NCI-H2227 (cell line): ENCODE measurements around the gene KRT77.
"Not testable (repeated sequence)": the region's sequence is repeated elsewhere in the genome, so short reads cannot be mapped to it uniquely, and the experiment has no call there.

Experiments
- DNase-seq: peaks from one replicate; lab custom pipeline; 2025; ENCODE audit not compliant: unreplicated experiment; lab: John Stamatoyannopoulos, UW

KRT77 gene

GRCh38 chr12:52722680-52723079 lies 19.4 kb upstream of the KRT77 start:
- no peak for DNase-seq

DNA sequence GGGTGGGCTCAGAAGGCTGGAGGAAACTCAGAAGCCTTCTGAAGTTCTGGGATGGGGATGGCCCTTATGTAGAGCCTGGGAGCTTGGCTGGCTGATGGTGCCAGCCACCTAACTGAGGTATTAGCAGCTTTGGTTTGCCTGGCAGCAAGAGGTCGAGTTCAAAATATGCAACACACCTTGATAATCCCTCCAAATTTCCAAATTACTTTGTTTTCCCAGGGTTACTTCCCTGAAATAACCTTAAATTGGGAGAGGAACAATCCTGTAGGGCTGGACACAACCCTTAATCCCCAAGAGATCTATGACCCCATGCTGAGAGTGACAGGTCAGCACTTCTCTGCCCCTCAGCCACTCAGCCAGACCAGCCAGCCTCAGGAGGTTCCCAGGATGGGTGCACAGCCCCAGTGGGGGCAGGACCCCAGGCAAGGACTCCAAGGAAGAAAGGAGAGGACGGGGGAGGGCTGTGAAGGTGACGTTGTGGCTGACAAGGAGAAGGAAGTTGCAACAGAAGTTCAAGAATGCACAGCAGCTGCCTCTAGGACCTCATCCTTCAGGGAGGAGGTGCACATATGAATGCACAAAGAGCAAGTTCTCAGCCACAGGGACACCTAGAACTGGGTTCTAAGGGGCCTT lies 18.6 kb upstream of the KRT77 start:
- no peak for DNase-seq

- no peak for DNase-seq
Observed at GRCh38 chr12:52720365-52720886, 17.1 kb upstream of the KRT77 start.

DNA sequence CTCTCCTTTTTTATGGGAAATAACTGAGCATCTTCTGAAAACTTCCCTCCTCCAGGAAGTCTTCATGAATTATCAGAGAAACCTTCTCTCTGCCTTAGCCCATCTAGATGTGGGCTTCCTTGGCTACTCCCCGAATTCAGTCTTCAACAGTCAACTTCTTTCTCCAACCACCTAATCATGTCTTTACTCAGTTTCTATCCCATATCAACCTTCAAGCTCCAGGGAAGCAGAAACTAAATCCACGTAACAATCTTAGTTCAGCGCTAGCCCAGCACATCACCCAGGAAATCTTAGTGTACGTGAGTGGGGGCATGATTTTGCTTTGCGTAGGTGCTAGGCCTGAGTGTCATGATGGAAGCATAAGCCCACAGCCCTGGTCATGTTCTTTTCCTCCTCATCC lies 12.7 kb upstream of the KRT77 start:
- DNase-seq: no peak

DNA sequence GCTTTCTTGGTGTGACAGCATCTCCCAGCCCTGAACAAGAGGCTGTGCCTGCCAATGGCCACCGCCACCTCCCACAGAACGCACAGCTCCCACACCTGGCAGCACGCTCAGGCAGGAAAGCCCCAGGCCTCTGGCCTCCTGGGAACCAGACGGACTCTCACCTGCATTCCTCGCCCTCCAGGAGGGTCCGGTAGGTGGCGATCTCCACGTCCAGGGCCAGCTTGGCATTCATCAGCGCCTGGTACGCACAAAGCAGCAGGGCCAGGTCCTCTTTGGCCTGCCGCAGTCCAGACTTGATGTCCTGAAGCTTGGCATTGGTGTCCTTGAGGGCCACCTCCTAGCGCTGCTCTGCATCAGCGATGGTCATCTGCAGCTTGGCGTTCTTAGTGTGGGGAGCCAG lies 12.1 kb upstream of the KRT77 start:
- no peak for DNase-seq

DNA sequence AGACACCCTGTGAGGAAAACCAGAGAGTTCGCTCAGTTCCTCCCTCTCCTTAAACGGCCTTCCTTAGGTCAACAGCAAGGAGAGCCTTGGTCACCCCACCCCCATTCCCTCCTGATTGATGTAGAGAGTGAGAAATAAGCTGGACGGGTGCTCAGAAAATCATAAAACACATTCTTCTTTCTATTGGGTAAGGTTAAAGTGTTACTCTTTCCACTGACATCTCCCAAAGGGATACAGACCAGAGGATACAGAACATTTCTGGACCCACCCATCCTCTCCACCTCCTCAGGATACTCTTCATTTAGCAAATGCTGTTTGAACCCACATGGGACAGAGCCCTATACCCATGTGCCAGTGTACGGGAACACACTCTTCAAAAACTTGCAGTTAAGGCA lies 11.6 kb upstream of the KRT77 start:
- no peak for DNase-seq

GRCh38 chr12:52713960-52714886 lies 10.9 kb upstream of the KRT77 start:
- DNase-seq: peak; percentile 41

GRCh38 chr12:52712122-52712521 lies 8.8 kb upstream of the KRT77 start:
- not testable (repeated sequence) for DNase-seq

GRCh38 chr12:52710730-52711129 lies 7.4 kb upstream of the KRT77 start:
- DNase-seq: no peak

DNA sequence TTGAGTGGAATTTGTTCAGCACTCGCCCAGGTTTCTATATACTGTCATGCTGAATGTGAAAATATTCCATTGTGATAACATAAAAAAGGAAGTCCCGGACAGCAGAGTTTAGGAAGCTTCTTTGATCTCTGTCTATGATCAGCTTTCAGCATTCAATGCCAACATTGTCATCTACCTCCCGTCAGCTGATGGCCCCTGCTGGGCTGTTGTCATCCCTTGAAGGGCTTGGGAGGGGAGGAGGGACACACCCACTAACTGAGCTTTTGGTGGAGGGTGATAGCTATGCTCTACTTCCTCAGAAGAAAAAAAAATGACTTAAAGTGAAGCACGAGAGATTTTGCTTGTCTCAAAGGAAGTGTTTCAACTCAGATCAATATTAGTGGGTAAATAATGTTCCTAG lies 4.7 kb upstream of the KRT77 start:
- peak; percentile 30 for DNase-seq

DNA sequence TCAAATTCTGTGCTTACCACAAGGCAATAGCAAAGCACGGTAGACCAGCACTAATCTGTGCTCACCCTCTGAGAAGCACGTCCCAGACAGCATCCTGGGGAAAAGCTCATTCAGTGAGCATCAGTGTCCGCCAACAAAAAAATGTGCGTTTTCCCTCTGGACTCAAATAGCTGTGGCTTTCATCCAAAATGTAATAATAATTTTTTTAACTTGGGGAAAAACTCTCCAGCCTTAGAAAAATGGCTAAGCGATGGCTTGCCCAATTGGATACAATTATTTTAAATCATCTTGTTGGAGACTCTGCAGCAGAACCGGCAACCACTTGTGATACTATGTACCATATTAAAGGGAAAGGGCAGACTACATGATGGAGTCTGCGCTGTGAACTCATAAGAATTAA lies 1.1 kb upstream of the KRT77 start:
- no peak for DNase-seq

- no peak for DNase-seq
Observed at GRCh38 chr12:52703878-52704277, 554 bp upstream of the KRT77 start.

DNA sequence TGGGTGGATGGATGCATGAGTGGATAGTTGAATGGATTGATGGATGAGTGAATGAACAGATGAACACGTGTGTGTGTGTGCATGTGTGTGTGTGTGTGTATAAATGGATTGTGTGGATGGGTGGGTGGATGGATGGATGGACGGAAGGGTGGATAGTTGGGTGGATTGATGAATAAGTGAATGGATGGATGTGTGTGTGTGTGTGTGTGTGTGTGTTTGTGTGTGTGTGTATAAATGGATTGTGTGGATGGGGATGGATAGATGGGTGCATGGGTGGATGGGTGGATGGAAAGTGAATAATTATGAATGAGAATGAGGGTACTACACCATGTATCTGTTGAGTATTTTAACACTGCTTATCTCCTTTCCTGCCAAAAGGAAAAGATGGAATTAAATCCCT lies 986 bp downstream of the KRT77 start:
- no peak for DNase-seq

- DNase-seq: no peak
Observed at GRCh38 chr12:52701281-52701680, 2.0 kb downstream of the KRT77 start.

DNA sequence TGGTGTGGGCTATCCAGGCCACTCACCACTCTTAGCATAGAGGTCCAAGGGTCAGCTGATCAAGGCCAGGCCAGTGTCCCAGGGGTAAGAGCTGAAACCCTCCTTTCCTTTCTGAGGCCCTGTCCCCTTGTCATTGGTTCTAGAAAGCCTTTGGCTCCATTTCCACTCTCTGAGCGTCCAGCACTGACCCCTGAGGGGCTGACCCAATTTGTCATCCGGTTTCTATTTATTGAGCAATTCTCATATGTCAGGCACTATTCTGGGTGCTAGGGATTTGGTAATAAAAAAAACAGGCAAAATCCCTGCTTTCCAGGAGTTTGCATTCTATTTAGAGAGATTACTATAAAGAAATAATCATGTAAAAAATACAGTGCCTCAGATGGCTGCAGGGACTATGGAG lies 3.4 kb downstream of the KRT77 start:
- DNase-seq: no peak

DNA sequence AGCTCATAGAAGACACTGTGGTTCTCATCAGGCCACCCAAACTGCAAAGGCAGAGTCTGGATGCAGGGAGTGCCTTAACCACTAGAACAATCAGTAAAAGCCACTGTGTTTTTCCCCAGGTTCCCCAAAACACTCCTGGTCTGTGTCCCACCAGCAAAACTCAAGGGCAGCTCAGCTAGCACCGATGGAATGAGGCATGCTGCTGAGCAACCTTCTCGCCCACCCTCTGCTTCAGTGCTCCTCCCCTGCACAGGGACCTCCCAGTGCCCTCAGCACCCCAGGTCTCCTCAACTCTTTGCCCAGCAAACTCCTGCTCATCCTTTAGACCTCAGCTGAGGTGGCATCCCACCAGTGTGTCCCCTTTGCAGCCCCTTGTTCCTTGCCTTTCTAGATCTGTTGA lies 4.0 kb downstream of the KRT77 start:
- no peak for DNase-seq

DNA sequence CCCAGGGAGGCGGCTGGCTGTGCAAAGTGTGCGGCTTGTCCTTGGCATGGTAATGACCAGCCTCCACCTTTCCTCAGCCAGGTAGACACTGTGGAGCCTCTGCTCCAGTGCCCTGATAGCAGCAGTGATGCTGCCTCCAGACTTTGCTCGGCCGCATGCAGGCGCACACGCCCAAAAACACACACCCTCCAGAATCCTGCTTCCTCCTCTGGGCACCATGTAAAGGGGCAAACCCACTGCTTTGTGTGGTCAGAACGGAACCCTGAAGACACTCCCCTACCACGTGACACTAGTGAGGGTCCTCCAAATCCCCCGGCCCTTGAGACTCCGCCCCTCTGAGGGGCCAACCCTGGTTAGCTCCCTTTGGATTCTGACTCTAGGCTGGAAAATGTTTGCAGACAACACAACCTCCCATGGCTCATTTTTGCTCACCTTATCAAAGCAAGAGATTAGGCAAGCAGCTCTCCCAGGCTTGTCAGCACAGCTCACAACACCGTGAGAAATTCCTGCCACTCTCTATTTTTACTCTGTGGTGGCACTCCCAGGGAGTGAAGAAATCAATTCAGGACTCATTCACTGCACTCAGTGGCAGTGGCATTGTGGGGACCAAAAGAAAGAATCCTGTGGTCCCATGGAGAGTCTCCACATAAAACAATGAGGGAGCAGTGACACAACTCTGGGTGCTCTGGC lies 4.5 kb downstream of the KRT77 start:
- DNase-seq: no peak

GRCh38 chr12:52697058-52697582 lies 6.2 kb downstream of the KRT77 start:
- DNase-seq: no peak

DNA sequence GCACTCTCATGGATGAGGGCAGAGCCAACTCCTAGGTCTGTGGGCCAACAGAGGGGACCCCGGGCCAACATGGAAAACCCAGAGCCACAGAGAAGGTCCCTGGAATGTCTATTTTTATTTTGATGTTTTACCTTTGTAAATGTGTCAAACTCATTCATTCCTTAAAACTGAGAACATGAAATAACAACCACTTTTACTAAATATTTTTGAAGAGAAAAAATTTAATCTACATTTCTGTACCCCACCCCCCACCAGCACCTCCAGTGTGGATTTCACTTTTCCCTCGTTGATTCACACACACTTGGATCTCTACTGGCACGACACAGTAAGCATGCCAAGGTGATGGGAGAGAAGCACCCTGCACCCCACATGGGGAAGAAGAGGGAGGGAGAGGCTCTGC lies 6.7 kb downstream of the KRT77 start:
- DNase-seq: no peak

DNA sequence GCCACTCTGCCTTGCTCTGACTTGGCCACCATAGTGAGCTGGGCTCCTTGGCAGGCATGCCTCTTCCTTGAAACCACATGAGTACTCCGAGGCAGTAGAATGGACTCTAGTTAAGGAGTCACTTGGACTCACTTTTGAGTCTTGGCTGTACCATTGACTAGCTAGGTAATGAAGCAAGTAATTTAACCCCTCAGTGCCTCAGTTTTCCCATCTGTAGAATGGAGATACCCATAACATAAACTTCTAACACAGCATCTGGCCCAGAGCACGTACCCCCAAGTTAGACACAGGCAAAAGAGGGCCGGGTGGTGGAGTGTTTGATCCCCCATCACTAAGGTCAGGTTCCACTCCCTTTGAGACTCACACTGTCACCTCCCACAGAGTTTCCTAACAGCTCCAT lies 8.3 kb downstream of the KRT77 start:
- no peak for DNase-seq

- DNase-seq: no peak
Observed at GRCh38 chr12:52694151-52694550, 9.2 kb downstream of the KRT77 start.

DNA sequence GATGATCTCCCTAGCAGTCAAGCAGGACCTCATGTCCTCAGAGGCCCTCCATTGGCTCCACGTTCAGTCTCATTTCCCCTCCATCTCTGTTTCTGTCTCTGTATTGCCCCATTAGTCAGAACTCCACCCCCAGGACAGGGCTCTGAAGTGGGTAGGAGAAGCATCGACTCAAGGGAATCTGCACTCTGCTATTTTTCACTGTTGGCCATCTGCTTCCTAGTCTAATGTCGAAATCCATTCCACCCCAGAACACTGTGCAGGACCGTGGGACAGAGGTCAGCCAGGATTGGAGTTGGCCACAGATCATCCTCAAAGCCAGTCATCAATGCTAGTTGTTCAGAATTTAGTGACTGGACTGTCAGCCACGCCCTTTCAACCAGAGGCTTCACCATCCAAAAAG lies 10.1 kb downstream of the KRT77 start:
- no peak for DNase-seq
